ENCODE measurements around the gene IL22RA1.

IL22RA1 gene

GRCh38 chr1:24147816-24148215 lies 4.9 kb upstream of the IL22RA1 start:
- TF ChIP-seq CTCF (IDR thresholded peaks at IDR 0.05; ENCODE audit: low read depth, low read length), result no peak
- H3K4me3 ChIP-seq (ENCODE audit: low read depth, low read length), result no peak overlapping the region

- H3K4me3 ChIP-seq (ENCODE audit: low read depth, low read length), result no peak overlapping the region
- no peak for TF ChIP-seq CTCF (IDR thresholded peaks at IDR 0.05; ENCODE audit: low read depth, low read length)
Measured at GRCh38 chr1:24147194-24147593, 4.3 kb upstream of the IL22RA1 start.

- no peak overlapping the region for H3K4me3 ChIP-seq (ENCODE audit: low read depth, low read length)
- TF ChIP-seq CTCF (IDR thresholded peaks at IDR 0.05; ENCODE audit: low read depth, low read length), result no peak
Measured at GRCh38 chr1:24141311-24141997, 1.5 kb downstream of the IL22RA1 start.

- no peak overlapping the region for H3K4me3 ChIP-seq (ENCODE audit: low read depth, low read length)
- TF ChIP-seq CTCF (IDR thresholded peaks at IDR 0.05; ENCODE audit: low read depth, low read length), result no peak
Measured at GRCh38 chr1:24140741-24141181, 2.2 kb downstream of the IL22RA1 start.

GRCh38 chr1:24139841-24140425 lies 3.0 kb downstream of the IL22RA1 start:
- TF ChIP-seq CTCF (IDR thresholded peaks at IDR 0.05; ENCODE audit: low read depth, low read length), result no peak
- H3K4me3 ChIP-seq (ENCODE audit: low read depth, low read length), result no peak overlapping the region

GRCh38 chr1:24139222-24139489 lies 3.8 kb downstream of the IL22RA1 start:
- H3K4me3 ChIP-seq (ENCODE audit: low read depth, low read length), result no peak overlapping the region
- no peak for TF ChIP-seq CTCF (IDR thresholded peaks at IDR 0.05; ENCODE audit: low read depth, low read length)

GRCh38 chr1:24138476-24139221 lies 4.3 kb downstream of the IL22RA1 start:
- TF ChIP-seq CTCF (IDR thresholded peaks at IDR 0.05; ENCODE audit: low read depth, low read length), result no peak
- H3K4me3 ChIP-seq (ENCODE audit: low read depth, low read length), result no peak overlapping the region
